HEK293 (cell line): ENCODE data around the gene TMUB1.
A peak's percentile ranks its signal among the peaks of the same experiment; 100 is the strongest.

Experiments
- CTCF ChIA-PET: fragments of 350-600 bp; formaldehyde crosslinking; extraction: SDS; loops from one replicate; lab custom pipeline; 2021; ENCODE audit warnings: antibody characterized with exemption; lab: Yijun Ruan, JAX
- POLR2A ChIA-PET: fragments of 300-600 bp; formaldehyde crosslinking; extraction: SDS; loops from one replicate; lab custom pipeline; 2020; ENCODE audit warnings: antibody characterized with exemption, inconsistent platforms; lab: Yijun Ruan, JAX
- H3K27ac ChIP-seq: fragments of 200-500 bp; sonication (Bioruptor generic); 2 replicates; pipeline ENCODE4 v1.5.1; 2014; ENCODE audit warnings: low read depth, low read length, control low read depth, inconsistent platforms; ENCODE audit errors: extremely low read depth
- H3K36me3 ChIP-seq, 2 experiments: fragments of 200-500 bp in 1 of 2; sonication (Bioruptor generic) in 1 of 2; 1 replicate in 1 of 2; 2 replicates in 1 of 2; pipeline ENCODE4 v1.5.1; 2014 to 2017; ENCODE audit warnings: inconsistent platforms in 2 of 2, low read length in 2 of 2; ENCODE audit not compliant: control insufficient read depth in 2 of 2, insufficient read depth in 1 of 2
- H3K4me1 ChIP-seq: fragments of 200-500 bp; sonication (Bioruptor generic); 2 replicates; pipeline ENCODE4 v1.5.1; 2014; ENCODE audit warnings: mild to moderate bottlenecking, low read length, inconsistent platforms; ENCODE audit not compliant: control insufficient read depth, insufficient read depth
- H3K4me3 ChIP-seq: 2 replicates; pipeline ENCODE4 v1.5.1; 2011; ENCODE audit warnings: low read depth, mild to moderate bottlenecking, control low read depth, low read length, moderate library complexity
- H3K9me3 ChIP-seq: fragments of 200-500 bp; sonication (Bioruptor generic); 2 replicates; pipeline ENCODE4 v1.5.1; 2014; ENCODE audit warnings: low read depth, low read length, inconsistent platforms; ENCODE audit not compliant: control insufficient read depth, insufficient read depth
- HIC1 ChIP-seq: fragments of 450-650 bp; formaldehyde crosslinking; IDR thresholded peaks from 2 replicates; pipeline ENCODE4 v1.5.1; 2016; ENCODE audit warnings: missing biosample characterization, missing genetic modification characterization
- KLF7 ChIP-seq: fragments of 450-650 bp; formaldehyde crosslinking; IDR thresholded peaks from 2 replicates; pipeline ENCODE4 v1.5.1; 2016; ENCODE audit warnings: missing biosample characterization, missing genetic modification characterization, borderline replicate concordance
- PRDM1 ChIP-seq: fragments of 450-650 bp; formaldehyde crosslinking; IDR thresholded peaks from 2 replicates; pipeline ENCODE4; 2016; ENCODE audit warnings: missing biosample characterization, missing genetic modification characterization
- REST ChIP-seq: fragments of 450-650 bp; formaldehyde crosslinking; IDR thresholded peaks from 2 replicates; pipeline ENCODE4 v1.5.1; 2016; ENCODE audit warnings: missing biosample characterization, missing genetic modification characterization
- TCF7L2 ChIP-seq: IDR thresholded peaks from 2 replicates; pipeline ENCODE4 v1.6.1; 2011; ENCODE audit warnings: low read depth, mild to moderate bottlenecking, inconsistent platforms, low read length, moderate library complexity, borderline replicate concordance
- WT1 ChIP-seq: fragments of 450-650 bp; formaldehyde crosslinking; IDR thresholded peaks from 2 replicates; pipeline ENCODE4 v1.5.1; 2016; ENCODE audit warnings: missing biosample characterization, missing genetic modification characterization
- YY1 ChIP-seq: fragments of 450-650 bp; formaldehyde crosslinking; IDR thresholded peaks from 2 replicates; pipeline ENCODE4 v1.5.1; 2018; ENCODE audit warnings: missing biosample characterization, missing genetic modification characterization
- ZBTB20 ChIP-seq: fragments of 450-650 bp; formaldehyde crosslinking; IDR thresholded peaks from 2 replicates; pipeline ENCODE4 v1.5.1; 2016; ENCODE audit warnings: missing biosample characterization, missing genetic modification characterization
- ZBTB49 ChIP-seq: fragments of 450-650 bp; formaldehyde crosslinking; IDR thresholded peaks from 2 replicates; pipeline ENCODE4 v1.5.1; 2016; ENCODE audit warnings: missing biosample characterization, missing genetic modification characterization, low read depth
- ZBTB8A ChIP-seq: fragments of 450-650 bp; formaldehyde crosslinking; IDR thresholded peaks from 2 replicates; pipeline ENCODE4 v1.5.1; 2016; ENCODE audit warnings: missing biosample characterization, missing genetic modification characterization
- ZNF341 ChIP-seq: fragments of 450-650 bp; formaldehyde crosslinking; IDR thresholded peaks from 2 replicates; pipeline ENCODE4; 2016; ENCODE audit warnings: low read depth, missing biosample characterization, missing genetic modification characterization
- ZNF404 ChIP-seq: fragments of 450-650 bp; formaldehyde crosslinking; IDR thresholded peaks from 2 replicates; pipeline ENCODE4 v1.5.1; 2017; ENCODE audit warnings: missing biosample characterization, missing genetic modification characterization
- ZNF426 ChIP-seq: fragments of 450-650 bp; formaldehyde crosslinking; IDR thresholded peaks from 2 replicates; pipeline ENCODE4 v1.5.1; 2017; ENCODE audit warnings: missing biosample characterization, missing genetic modification characterization, mild to moderate bottlenecking, inconsistent platforms, moderate library complexity
- ZNF48 ChIP-seq: fragments of 450-650 bp; formaldehyde crosslinking; IDR thresholded peaks from 2 replicates; pipeline ENCODE4 v1.5.1; 2016; ENCODE audit warnings: missing biosample characterization, missing genetic modification characterization
- ZNF513 ChIP-seq: fragments of 450-650 bp; IDR thresholded peaks from 2 replicates; pipeline ENCODE4 v1.5.1; 2018; ENCODE audit warnings: missing biosample characterization, missing genetic modification characterization
- ZNF558 ChIP-seq: fragments of 450-650 bp; formaldehyde crosslinking; IDR thresholded peaks from 2 replicates; pipeline ENCODE4 v1.5.1; 2016; ENCODE audit warnings: missing biosample characterization, missing genetic modification characterization
- ZNF571 ChIP-seq: fragments of 450-650 bp; formaldehyde crosslinking; IDR thresholded peaks from 2 replicates; pipeline ENCODE4 v1.5.0; 2017; ENCODE audit warnings: missing biosample characterization, missing genetic modification characterization
- ZNF585B ChIP-seq: fragments of 450-650 bp; formaldehyde crosslinking; IDR thresholded peaks from 2 replicates; pipeline ENCODE4 v1.5.1; 2016; ENCODE audit warnings: missing biosample characterization, missing genetic modification characterization
- ZNF600 ChIP-seq: fragments of 450-650 bp; formaldehyde crosslinking; IDR thresholded peaks from 2 replicates; pipeline ENCODE4 v1.5.1; 2016; ENCODE audit warnings: missing biosample characterization, missing genetic modification characterization
- ZNF692 ChIP-seq: fragments of 450-650 bp; formaldehyde crosslinking; IDR thresholded peaks from 2 replicates; pipeline ENCODE4 v1.5.1; 2016; ENCODE audit warnings: missing biosample characterization, missing genetic modification characterization
- ZSCAN4 ChIP-seq: fragments of 450-650 bp; formaldehyde crosslinking; IDR thresholded peaks from 2 replicates; pipeline ENCODE4 v1.5.1; 2017; ENCODE audit warnings: missing biosample characterization, missing genetic modification characterization

Gene TMUB1

GRCh38 chr7:151076863-151077704 lies 6.2 kb downstream of the TMUB1 start (continued):
- no peak for TF ChIP-seq ZNF692 (tag by site-specific recombination)

- Histone ChIP-seq H3K4me1 (peaks cover 4% of the 10 kb centered on the region; the same call in 1 of the 2 replicates), H3K36me3 (peaks cover 15 to 77% of the 10 kb centered on the region in 2 experiments; a peak in 2 of 3 replicates), H3K4me3 (no peak overlapping the region), H3K27ac (no peak overlapping the region), H3K9me3 (no peaks in the 10 kb centered on the region)
- ChIA-PET CTCF (interaction anchor here (1.9 kb wide), 1 partner anchor 35 kb away, joined by 9 read pairs; no protein-coding TSS in a partner anchor), POLR2A (interaction anchor here (0.8 to 4.8 kb wide), 5 partner anchors 8 to 48 kb away, joined by 4 to 22 read pairs (median 7); partner anchors contain the start of genes ABCB8 and SLC4A2)
- TF ChIP-seq ZNF341 (tag by site-specific recombination) (0 out of 2 replicates have a peak, but pooled peaks have one; percentile 28), ZNF600 (tag by site-specific recombination) (peak; percentile 59), ZNF585B (no peak), WT1 (tag by site-specific recombination) (peak; percentile 56; the same call in 1 of the 2 replicates), TCF7L2 (no peak), REST (no peak), KLF7 (0 out of 2 replicates have a peak, but pooled peaks have one; percentile 18), ZBTB8A (tag by site-specific recombination) (no peak), ZBTB20 (tag by site-specific recombination) (no peak), PRDM1 (tag by site-specific recombination) (no peak), ZNF426 (tag by site-specific recombination) (no peak), ZSCAN4 (tag by site-specific recombination) (no peak), YY1 (tag by site-specific recombination) (no peak), ZNF404 (tag by site-specific recombination) (no peak), ZNF571 (no peak), HIC1 (tag by site-specific recombination) (peak; percentile 16; the same call in 1 of the 2 replicates), ZNF48 (tag by site-specific recombination) (no peak), ZNF558 (tag by site-specific recombination) (no peak), ZBTB49 (tag by site-specific recombination) (no peak), ZNF513 (tag by site-specific recombination) (peak; percentile 61)
These were observed 7.3 kb downstream of the TMUB1 start for GRCh38 chr7:151075978-151076426.
